Measurements from ENCODE around the gene ECT2.
"Not testable (repeated sequence)": the region's sequence is repeated elsewhere in the genome, so short reads cannot be mapped to it uniquely, and the experiment has no call there.

ECT2 gene

DNA sequence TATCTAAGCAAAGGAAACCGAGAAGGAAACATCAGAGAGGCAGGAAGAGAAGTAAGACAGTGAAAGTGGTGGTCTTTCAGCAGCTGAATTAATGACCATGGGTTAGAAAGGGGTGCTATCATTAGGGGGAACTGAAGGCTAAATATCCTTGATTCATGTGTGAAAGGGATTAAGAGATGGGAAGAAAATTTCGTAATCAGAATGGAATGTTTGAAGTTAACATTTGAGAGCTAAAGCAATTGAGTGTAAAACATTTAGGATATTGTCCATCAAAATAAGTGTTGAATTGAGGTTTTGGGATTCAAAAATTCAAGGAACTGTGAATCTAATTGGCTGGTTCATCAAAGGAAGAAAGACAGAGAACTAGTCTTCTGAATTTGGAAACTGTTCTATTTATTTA lies 4.1 kb upstream of the ECT2 start:
- DNase-seq (ENCODE audit: low spot score) = no peak

DNA sequence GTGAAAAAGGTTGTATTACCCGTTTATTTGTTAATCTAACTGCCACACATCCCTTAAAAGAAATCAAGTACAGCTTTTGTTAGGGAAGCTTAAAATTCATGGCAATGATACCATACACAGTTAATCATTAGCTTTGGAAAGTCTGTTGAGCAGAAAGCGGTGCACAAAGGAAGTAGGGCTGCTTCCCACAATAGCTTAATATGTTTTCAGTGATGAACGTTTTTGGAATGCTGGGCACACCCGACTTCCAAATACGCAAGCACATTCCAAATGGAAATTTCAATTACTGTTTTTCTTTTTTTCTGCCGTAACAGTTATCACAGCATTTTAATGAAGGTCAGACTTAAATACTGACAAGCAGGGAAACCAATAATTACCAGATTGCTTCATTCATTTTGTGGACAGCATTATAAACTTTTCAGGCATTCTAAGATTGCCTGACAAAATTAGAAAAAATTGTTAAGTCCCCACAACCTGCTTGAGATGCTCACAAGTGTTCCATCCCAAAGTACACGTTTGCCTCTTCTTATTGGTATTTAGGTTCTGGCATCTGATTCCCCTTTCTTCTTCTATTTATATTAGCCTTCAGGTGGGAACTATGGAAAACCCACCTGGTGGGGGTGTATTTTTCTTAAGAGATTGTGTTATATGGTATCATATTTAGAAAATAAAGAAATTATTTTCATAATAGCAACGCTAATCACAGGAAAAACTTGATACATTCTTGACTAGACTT lies 1.1 kb upstream of the ECT2 start:
- no peak for DNase-seq (ENCODE audit: low spot score)

DNA sequence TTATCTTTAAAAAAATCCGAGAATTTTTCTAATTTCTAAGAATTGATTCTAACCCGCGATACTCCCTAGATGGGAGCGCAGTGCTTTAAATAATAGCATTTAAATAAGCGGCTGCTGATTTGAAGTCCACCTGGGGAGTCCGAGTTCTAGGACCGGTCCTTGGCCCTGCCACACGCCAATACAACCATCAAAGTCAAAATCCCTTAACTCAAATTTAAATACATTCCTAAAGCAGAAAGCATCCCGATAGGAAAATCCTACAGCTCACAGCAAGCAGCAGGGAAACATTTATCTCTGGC lies 508 bp upstream of the ECT2 start:
- no peak for DNase-seq (ENCODE audit: low spot score)

DNA sequence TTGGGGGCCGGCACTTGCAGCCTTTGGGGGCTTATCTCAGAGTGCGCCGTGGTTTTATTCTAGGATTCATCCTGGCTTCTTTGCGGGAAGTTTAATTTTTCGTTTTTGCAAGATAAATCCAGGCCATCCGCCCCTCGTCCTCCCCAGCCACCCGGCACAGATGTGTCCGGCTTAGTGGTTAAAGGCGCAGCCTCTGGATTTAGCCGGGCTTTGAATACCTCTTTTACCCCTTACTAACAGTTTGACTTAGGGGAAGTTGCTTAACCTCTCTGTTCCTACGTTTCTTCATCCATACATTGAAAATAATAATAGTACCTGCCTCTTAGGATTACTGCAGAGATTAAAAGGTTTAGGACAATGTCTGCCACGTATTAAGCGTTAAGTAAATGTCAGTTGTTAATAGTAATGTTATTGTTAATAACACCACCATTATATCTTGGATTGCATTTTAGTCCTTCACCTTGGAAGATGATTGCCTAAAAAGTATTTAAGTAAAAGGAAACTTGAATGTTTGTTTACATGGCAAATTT lies 714 bp downstream of the ECT2 start:
- peak; percentile 46 for DNase-seq (ENCODE audit: low spot score)

DNA sequence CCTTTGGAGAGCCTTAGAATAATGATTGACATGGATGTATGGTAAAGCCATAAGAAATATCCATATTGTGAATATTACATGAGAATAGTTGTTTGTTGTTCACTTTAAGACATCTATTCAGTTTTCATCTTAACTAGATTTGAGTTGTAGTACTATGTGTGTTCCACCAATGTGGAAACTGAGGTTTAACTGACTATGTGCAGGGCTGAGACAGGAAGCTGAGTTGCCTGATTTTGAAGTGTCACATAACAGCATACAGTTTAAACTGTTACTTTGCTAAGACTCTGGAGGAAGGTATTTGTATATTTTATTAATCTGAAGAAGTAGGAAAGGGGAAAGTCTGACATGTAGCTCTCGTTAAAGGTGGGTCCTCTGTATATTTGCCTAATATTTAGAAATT lies 2.1 kb downstream of the ECT2 start:
- no peak for DNase-seq (ENCODE audit: low spot score)

DNA sequence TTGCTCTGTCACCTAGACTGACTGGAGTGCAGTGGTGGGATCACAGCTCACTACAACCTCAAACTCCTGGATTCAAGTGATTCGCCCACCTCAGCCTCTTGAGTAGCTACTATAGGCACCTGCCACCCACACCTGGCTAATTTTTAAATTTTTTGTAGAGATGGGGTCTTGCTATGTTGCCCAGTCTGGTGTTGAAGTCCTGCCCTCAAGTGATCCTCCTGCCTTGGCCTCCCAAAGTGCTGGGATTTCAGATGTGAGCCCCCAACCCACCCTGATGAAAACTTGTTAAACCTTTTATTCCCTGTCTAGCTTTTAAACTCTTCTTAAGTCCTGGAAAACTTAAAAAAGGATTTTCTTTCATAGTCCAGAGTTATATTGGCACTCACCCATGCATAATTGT lies 2.6 kb downstream of the ECT2 start:
- DNase-seq (ENCODE audit: low spot score) = no peak

DNA sequence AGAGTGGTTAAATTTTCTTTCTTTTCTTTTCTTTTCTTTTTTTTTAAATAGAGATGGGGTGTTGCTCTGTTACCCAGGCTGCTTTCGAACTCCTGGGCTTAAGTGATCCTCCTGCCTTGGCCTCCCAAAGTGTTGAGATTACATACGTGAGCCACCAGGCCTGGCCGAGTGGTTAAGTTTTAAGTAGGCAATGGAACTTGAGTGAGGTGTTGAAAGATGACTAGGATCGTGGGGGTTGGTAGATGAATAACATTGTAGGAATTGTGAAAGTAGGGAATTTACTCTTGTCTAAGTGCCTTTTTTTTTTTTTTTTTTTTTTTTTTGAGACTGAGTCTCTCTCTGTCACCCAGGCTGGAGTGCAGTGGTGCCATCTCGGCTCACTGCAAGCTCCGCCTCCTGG lies 9.9 kb downstream of the ECT2 start:
- not testable (repeated sequence) for DNase-seq (ENCODE audit: low spot score)

DNA sequence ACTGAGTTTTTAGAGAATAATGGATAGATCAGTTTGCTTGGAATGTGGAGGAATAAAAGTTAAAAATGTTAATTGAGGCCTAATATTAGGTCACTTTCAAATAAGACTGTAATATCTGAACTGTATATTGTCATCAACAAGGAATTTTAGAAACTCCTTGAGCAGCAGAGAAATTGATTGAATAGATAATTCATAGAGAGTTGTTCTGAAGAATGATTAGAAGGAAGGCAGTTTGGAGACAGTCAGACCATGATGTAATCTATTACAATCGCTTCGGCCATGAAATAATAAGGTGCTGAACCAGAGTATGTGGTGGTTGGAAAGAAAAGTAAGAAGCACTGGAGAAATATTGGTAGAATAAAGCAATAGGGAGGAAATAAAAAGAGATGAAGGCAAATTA lies 15.7 kb downstream of the ECT2 start:
- DNase-seq (ENCODE audit: low spot score) = no peak

DNA sequence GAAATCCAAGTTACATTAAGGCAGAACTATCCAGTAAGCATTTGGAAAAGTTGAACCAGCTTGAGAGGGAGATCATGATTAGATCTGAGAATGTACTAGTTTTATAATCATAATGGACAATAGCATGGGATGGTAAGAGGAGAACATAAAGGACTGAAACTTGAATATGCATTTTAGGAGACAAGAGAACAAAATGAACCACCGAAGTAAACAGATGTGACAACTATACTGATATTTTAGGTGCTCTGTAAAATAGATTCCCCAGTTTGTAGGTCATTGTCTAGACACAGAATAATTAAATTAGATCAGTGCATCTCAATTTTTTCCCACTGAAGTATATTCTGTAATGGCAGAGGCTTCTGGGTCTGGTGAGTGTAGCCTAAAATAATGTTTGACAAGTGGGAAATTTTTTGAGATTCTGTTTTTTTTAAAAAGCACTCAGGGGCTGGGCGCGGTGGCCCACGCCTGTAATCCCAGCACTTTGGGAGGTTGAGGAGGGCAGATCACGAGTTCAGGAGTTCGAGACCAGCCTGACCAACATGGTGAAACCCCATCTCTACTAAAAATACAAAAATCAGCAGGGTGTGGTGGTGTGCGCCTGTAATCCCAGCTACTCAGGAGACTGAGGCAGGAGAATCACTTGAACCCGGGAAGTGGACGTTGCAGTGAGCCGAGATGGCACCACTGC lies 16.3 kb downstream of the ECT2 start:
- DNase-seq (ENCODE audit: low spot score) = no peak

DNA sequence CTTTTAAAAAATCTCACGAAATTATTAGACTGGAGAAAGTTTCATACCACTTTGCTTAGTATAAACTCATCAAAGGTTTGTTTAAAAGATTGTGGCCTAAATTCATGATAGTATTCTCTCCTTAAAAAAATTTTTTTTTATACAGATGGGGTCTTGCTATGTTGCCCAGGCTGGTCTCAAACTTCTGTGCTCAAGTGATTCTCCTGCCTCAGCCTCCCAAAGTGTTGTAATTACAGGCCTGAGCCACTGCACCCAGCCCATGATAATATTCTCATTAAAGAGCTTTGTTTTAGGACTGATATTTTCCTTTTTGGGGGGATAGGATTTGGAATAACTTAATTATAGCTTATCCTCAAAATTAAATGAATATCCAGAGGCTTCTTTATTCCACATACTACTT lies 19.9 kb downstream of the ECT2 start:
- no peak for DNase-seq (ENCODE audit: low spot score)

DNA sequence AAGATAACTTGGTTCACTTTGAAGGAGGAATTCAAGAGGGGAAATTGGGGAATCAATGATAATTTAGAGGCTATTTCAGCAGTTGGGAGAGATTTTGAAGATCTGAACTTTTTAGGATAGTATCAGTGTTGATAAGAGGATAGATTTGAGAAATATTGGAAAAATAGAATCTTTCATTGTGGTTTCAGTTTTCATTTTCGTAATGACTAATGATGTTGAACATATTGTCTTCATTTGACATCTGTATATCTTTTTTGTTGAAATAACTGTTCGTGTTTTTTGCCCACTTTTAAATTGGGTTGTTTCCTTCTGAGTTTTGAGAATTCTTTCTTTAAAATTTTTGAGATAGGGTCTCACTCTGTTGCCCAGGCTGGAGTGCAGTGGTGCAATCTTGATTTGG lies 21.1 kb downstream of the ECT2 start:
- DNase-seq (ENCODE audit: low spot score) = no peak

DNA sequence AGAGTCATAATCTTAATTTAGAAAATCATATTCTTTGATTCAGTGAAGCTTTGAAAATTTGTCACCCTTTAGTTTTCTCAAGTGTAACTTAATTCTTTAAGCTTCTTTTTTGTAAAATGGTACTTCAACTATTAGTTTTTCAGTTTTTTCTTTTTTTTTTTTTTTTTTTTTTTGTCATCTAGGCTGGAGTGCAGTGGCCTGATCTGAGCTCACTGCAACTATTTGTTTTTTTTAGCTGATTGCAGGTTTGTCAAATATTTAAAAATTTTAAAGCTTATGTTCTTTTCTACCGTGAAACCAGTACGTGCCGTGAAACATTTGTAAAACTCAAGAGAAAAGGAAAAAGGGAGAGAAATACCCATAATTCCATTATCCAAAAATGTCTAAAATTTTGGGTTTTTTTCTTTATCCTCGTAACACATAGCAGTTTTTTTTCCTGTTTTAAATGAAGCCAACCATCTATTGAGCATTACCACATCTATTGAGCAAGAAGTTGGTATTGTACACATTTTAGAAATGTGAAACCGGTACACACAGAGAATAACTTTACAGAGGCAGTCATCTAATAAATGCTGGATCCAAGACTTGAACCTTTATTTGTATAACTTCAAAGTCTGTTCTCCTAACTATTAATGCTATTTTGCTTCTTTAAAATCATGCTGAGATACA lies 25.7 kb downstream of the ECT2 start:
- no peak for DNase-seq (ENCODE audit: low spot score)

DNA sequence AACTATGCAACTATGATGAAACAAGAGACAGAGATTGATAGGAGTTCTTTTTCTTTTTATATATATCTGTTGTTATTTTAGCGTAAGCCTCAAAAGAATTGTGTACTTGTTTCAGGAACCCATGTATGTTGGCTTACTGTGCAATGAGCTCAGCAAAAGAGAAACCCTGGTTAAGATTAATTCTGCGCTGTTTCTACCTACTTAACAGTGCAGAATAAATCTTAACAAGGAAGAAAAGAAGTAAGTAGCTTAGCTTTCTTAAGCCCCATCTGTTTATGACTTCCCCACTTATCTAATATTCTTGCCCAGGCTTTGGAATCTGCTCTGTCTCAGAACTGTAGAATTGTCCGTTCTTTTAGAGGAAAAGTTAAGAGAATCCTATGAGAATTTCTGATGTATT lies 27.4 kb downstream of the ECT2 start:
- DNase-seq (ENCODE audit: low spot score) = no peak

DNA sequence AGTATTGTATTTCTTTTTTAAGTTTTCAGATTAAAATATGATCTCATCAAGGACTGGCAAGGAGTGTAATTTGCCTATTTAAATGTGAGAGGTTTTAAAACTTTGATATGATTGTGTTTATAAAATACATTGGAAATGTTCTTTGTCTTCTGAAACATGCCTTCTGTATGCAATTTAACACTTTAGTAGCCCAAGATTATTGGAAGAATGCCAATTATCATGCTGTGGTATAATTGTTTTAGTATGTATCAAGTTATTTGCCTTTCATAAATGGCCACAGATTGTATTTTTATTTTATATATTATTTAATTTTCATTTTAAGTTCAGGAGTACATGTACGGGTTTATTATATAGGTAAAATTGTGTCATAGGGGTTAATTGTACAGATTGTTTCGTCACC lies 31.7 kb downstream of the ECT2 start:
- no peak for DNase-seq (ENCODE audit: low spot score)

DNA sequence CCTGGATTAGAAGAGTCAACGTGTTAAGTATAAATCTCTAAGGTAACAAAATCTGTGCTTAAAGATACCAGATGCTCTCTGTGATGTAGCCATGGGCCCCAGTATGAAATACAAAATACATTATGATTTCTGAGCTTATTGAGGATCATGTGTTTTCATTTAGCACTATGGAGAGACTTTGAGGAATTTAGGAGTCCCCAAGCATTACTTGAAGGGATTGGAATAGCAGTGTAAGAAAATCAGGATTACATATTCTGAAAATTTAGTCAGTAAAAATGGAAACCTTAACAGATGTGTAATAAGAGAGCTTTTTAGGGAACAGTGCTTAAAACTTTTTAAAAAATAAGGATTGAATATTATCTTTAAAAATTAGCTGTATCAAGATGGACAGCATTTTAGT lies 35.5 kb downstream of the ECT2 start:
- DNase-seq (ENCODE audit: low spot score) = no peak

DNA sequence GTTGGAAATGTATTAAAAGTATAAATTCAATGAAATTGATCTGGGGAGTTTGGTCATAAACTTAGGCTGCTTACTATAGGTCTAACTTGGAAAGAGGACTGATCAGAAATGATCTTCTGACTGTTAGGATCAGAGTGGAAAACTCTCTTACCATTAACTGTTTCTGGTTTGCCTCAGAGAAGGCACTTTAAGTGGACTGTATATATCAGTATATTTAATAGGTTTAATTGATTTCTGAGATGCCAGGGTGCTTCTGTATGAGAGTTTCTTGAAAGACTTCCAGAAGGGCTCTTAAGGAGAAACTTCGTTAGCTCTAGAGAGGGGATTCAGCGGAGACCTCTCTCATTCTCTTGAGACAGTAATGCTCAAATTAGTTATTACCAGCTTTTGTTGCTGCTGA lies 36.5 kb downstream of the ECT2 start:
- no peak for DNase-seq (ENCODE audit: low spot score)

DNA sequence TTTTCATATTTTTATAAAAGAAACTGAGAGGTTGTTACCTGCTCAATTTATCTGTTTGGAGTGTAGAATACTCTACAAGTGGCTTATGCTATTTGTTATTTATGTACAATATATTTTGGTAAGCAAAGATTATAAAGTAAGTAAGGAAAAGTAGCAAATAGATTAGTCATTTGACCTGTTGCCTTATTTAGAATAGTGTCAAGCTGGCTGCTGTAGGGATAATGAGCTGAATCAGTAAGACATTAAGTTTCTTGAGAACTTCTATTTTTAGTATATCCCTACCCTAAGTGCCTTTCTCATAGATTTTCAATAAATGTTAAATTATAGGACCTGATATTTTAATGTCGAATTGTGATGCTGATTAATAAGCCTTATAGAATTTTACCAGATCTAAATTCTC lies 37.2 kb downstream of the ECT2 start:
- no peak for DNase-seq (ENCODE audit: low spot score)

DNA sequence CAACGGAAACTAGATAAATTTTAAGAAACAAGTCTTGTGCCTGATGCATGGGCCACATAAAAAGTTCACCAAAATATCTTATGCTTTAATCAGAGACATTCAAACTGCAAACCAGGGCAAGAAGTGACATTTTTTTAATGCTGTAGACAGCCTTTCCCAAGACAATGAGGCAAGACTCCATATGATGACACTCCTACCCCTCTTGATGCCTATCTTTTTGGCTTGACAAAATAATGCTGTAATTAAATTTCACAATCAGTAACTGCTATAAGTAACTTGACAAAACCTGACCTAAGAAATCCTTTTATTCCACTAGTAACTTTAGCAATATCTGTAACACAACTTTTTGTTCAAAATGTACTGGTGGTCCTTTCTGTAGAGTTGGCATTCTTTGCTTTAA lies 48.7 kb downstream of the ECT2 start:
- no peak for DNase-seq (ENCODE audit: low spot score)

DNA sequence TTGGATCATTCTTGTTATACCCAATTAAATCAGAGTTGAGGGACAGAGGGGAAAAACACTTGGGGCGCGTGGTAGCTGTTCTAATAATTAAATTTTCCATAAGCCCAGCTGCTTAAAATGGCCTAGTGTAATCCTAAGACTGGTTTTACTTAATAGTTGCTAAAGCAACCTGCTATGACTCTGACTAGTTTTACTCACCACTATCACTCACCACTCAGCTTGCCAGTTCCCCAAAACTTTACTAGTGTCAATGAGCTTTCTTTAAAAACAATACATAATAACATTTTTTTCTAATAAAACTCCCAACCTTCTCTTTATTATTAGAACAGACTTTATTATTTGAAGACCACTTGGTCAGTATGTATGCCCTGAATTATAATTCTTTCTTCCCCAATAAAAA lies 49.6 kb downstream of the ECT2 start:
- DNase-seq (ENCODE audit: low spot score) = no peak

DNA sequence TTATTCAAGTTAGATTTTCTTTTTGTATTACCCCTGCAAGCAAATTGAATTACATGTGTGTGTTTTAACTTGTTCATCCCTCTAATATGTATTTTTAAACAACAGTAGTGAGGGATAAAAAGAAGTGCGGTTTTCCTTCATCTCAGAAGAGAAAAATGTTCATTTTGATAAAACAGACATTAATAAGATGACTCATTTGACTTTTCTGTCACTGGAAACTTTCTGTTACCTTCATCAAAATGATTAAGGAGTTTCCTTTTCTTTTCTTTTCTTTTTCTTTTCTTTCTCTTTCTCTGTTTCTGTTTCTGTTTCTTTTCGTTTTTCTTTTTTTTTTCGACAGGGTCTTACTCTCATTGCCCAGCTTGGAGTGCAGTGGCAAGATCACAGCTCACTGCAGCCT lies 53.0 kb downstream of the ECT2 start:
- no peak for DNase-seq (ENCODE audit: low spot score)

DNA sequence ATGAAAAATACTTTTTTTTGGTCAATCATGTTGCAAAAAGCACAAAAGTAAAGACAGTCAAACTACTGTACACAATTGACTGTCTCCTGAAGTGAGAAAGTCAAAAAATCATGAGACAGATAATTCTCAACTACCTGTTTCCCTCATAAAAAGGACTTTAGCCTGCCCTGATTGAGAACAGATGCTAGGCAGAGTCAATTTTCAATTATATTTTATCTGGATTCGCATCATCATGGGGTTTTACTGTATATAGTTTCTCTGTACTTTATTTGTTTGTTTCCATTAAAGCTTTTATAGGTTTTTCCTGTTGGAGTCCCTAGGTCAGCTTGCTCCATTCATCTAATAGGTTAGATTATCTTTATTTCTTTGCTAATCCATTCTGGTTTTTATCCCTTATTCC lies 53.8 kb downstream of the ECT2 start:
- DNase-seq (ENCODE audit: low spot score) = no peak

DNA sequence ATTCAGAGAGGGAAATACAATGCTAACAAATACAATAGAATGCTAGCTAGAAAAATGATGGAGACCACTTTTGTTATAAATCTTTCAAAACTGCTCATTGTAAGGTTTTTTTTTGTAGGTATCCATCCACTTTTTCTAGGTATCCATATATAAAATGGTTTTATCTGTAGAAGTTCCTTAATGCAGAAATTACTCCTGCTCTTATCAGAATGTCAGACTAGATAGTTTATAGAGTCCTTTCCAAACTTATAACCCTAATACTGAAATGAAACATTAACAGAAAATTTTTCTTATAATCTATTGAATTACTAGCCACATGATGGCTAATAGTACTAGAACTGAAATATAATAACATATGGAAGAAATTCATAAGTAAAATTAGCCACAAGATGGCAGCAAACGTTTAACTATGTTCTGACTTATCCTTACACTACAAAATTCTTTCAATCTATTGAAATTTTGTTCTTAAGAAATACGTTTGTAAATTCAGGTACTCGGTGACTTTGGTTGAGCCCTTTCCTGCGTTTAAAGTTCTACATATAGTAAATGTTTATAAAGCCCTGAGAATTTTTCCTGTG lies 58.5 kb downstream of the ECT2 start:
- DNase-seq (ENCODE audit: low spot score) = no peak

DNA sequence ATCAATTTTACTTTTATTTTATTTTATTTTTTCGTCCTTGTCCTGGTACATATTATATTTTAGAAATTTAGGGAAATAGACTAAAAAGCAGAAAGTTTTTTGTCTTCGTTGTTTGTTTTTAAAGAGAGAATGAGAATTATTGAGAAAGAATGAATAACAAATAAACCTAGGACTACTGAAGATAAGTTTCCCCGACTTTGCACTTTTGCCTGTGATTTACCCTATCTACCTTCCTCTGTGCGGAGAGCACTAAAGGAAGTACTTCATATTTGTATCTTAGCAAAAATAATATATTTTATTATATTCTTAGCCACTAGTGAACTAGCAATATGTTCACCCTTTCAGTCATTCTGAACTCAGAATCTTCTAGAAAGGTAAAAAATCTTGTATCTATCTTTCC lies 60.6 kb downstream of the ECT2 start:
- DNase-seq (ENCODE audit: low spot score) = no peak
